Measurements from ENCODE around the gene USP10. TPM values are rescaled to one million over a fixed set of nuclear protein-coding genes. Genes with fewer than 3 reads are reported as not detected.

The USP10 gene
- total and polyA plus RNA-seq, 2 donors (not counting 1 experiment from before 2014, with no cell fraction given) = 48.9 to 134 TPM

DNA sequence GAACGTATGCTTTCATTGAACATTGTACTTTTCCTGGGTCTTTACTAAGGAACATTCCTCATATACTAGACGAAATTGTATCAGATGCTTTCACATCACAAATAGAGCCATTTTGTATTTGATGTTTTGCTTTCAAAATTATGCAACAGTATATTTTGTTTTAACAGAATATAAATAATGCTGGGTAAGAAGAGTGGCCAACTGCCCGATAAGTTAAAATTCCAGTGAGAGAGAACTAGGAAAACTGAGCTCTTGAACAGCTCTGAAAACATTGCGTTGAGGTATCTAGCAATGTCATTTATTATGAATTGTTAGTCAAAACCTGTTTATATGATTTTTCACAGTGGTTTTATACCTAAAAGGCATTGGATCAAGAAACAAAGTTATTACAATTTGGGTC, 50.8 kb downstream of the USP10 start:
- 100% methylated on average over 2 of the region's 4 CpGs for WGBS (ENCODE audit: insufficient coverage)
- ChIA-PET CTCF (interaction anchor here (0.7 to 8.5 kb wide), 7 partner anchors 10 to 303 kb away, joined by 3 to 138 read pairs (median 5); no protein-coding TSS in a partner anchor), POLR2A (no interaction called here)
- Histone ChIP-seq H3K4me1 (ENCODE audit: control insufficient read depth in 2 of 2, insufficient read depth in 2 of 2, low read length in 2 of 2) (peaks cover 36 to 47% of the 10 kb centered on the region in 2 donors), H3K27me3 (replicated peaks in 1 of 4; ENCODE audit: control extremely low read depth in 1 of 4, control insufficient read depth in 3 of 4, insufficient read depth in 4 of 4, low read length in 3 of 4) (no peaks in the 10 kb centered on the region), H3K9ac (ENCODE audit: low read length) (peak overlapping the region; percentile 24), H3K36me3 (replicated peaks in 1 of 2; ENCODE audit: control extremely low read depth in 1 of 2, control insufficient read depth in 1 of 2, extremely low read depth in 1 of 2, insufficient read depth in 2 of 2, low read length in 1 of 2) (peaks cover 2 to 29% of the 10 kb centered on the region in 2 experiments), H2AFZ (ENCODE audit: insufficient read depth, low read depth, low read length, poor library complexity, severe bottlenecking) (no peak overlapping the region), H3K4me3 (ENCODE audit: control extremely low read depth in 1 of 5, extremely low read depth in 1 of 5, insufficient read depth in 1 of 5, low read depth in 2 of 5, low read length in 4 of 5) (no peak overlapping the region), H3K79me2 (ENCODE audit: control insufficient read depth, insufficient read depth, low read length) (peaks cover 95% of the 10 kb centered on the region), H3K27ac (ENCODE audit: low read length in 2 of 2) (peak overlapping the region; percentile 67 to 71), H3K9me3 (ENCODE audit: control extremely low read depth in 1 of 3, control insufficient read depth in 2 of 3, insufficient read depth in 1 of 3, low read length in 2 of 3) (no peaks in the 10 kb centered on the region), H4K20me1 (ENCODE audit: control insufficient read depth, insufficient read depth, low read length, poor library complexity, severe bottlenecking) (peaks cover 19% of the 10 kb centered on the region), H3K4me2 (replicated peaks; ENCODE audit: low read depth, low read length, poor library complexity, severe bottlenecking) (peak overlapping the region; percentile 60)
- intact Hi-C loops (cut with micrococcal nuclease) = no loop called here
- Mint-ChIP-seq H3K27me3 (no peaks in the 10 kb centered on the region), H3K4me1 (peaks cover 62% of the 10 kb centered on the region), H3K27ac (peak overlapping the region; percentile 79), H3K9me3 (ENCODE audit: insufficient read depth) (no peaks in the 10 kb centered on the region), H3K4me3 (no peak overlapping the region)
- ATAC-seq (ENCODE audit: low read depth) (no peak), DNase-seq (no peak)
- no peak for TF ChIP-seq CTCF (IDR thresholded peaks at IDR 0.05)
- TF ChIP-seq EZH2 (IDR thresholded peaks at IDR 0.05; ENCODE audit: borderline replicate concordance, insufficient read depth, low read depth, low read length, poor library complexity, severe bottlenecking) = no peak

DNA sequence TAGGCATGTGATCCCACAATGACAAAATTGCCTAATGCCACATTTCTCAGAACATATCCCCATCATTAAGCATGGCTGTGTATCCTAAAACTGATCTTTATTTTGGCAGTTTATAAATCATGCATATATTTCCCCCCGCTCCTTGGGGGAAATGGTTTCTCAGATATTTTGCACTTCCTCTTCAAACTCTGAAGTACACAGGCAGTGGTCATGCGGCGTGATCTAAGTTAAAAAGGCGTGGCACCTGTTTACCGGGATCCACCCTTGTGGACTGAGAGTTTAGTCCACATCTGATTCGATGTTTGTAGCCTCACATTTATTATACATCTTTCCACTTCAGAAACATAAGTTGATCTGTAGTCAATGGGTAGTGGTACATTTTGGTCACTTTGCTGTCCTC, 51.4 kb downstream of the USP10 start:
- Mint-ChIP-seq H3K27me3 (no peaks in the 10 kb centered on the region), H3K9me3 (ENCODE audit: insufficient read depth) (no peaks in the 10 kb centered on the region), H3K27ac (peak overlapping the region; percentile 79), H3K4me1 (peaks cover 64% of the 10 kb centered on the region), H3K4me3 (peak overlapping the region; percentile 56)
- no peaks in the 10 kb centered on the region for H3K9me3 ChIP-seq (ENCODE audit: control extremely low read depth in 1 of 3, control insufficient read depth in 2 of 3, insufficient read depth in 1 of 3, low read length in 2 of 3)
- ChIA-PET POLR2A (no interaction called here), CTCF (interaction anchor here (1.3 to 8.5 kb wide), 6 partner anchors 11 to 201 kb away, joined by 4 to 138 read pairs (median 6); no protein-coding TSS in a partner anchor)
- peak overlapping the region; percentile 24 for H3K9ac ChIP-seq (ENCODE audit: low read length)
- peaks cover 23% of the 10 kb centered on the region for H4K20me1 ChIP-seq (ENCODE audit: control insufficient read depth, insufficient read depth, low read length, poor library complexity, severe bottlenecking)
- WGBS (ENCODE audit: insufficient coverage) = no CpG with 5 or more reads among the region's 6 CpGs
- H3K4me1 ChIP-seq (ENCODE audit: control insufficient read depth in 2 of 2, insufficient read depth in 2 of 2, low read length in 2 of 2) = peaks cover 36 to 47% of the 10 kb centered on the region in 2 donors
- DNase-seq = peak; percentile 68
- H3K4me2 ChIP-seq (replicated peaks; ENCODE audit: low read depth, low read length, poor library complexity, severe bottlenecking) = peak overlapping the region; percentile 60
- H3K27me3 ChIP-seq (replicated peaks in 1 of 4; ENCODE audit: control extremely low read depth in 1 of 4, control insufficient read depth in 3 of 4, insufficient read depth in 4 of 4, low read length in 3 of 4) = no peaks in the 10 kb centered on the region
- peaks cover 1 to 22% of the 10 kb centered on the region in 2 experiments for H3K36me3 ChIP-seq (replicated peaks in 1 of 2; ENCODE audit: control extremely low read depth in 1 of 2, control insufficient read depth in 1 of 2, extremely low read depth in 1 of 2, insufficient read depth in 2 of 2, low read length in 1 of 2)
- no peak for TF ChIP-seq EZH2 (IDR thresholded peaks at IDR 0.05; ENCODE audit: borderline replicate concordance, insufficient read depth, low read depth, low read length, poor library complexity, severe bottlenecking)
- no peak for TF ChIP-seq CTCF (IDR thresholded peaks at IDR 0.05)
- peak overlapping the region; percentile 3 for H2AFZ ChIP-seq (ENCODE audit: insufficient read depth, low read depth, low read length, poor library complexity, severe bottlenecking)
- H3K4me3 ChIP-seq (ENCODE audit: control extremely low read depth in 1 of 5, extremely low read depth in 1 of 5, insufficient read depth in 1 of 5, low read depth in 2 of 5, low read length in 4 of 5) = peak overlapping the region in 2 of 5 experiments; percentile 11 to 22
- H3K79me2 ChIP-seq (ENCODE audit: control insufficient read depth, insufficient read depth, low read length) = peaks cover 95% of the 10 kb centered on the region
- H3K27ac ChIP-seq (ENCODE audit: low read length in 2 of 2) = peak overlapping the region; percentile 67 to 71
- peak; percentile 61 for ATAC-seq (ENCODE audit: low read depth)
- intact Hi-C loops (cut with micrococcal nuclease) = no loop called here

Data from B cell (primary cell).